ENCODE data around the gene TXNL4A.
A peak's percentile ranks its signal among the peaks of the same experiment; 100 is the strongest.

Gene TXNL4A

GRCh38 chr18:79991494-79991893 lies 3.1 kb upstream of the TXNL4A start:
- DNase-seq: no peak

DNA sequence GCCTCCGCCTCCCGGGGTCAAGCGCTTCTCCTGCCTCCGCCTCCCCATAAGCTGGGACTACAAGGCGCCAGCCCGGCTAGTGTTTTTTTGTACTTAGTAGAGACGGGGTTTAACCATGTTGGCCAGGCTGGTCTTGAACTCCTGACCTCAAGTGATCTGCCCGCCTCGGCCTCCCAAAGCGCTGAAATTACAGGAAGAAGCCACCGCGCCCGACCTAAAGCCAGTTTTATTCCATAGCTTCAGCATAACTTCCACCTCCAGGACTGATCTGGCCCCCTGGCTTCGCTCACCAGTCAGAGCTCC lies 783 bp upstream of the TXNL4A start:
- DNase-seq: peak; percentile 35 to 51

DNA sequence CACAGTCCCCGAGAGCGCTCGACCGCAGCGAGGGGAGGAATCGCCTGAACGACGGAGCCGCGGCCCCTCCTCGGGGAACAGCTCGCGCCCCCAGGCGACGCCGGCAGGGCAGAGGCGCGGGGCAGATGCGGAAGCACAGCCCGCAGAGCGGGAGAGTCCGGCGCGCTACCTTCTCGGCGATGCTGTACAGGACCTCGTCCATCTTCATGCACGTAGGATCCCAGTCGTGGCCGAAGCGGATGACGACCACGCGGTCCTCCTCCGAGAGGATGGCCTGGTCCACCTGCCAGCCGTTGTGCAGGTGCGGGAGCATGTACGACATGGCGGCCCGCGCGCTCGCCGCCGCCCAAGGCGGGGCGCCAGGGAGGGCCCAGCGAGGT lies 302 bp downstream of the TXNL4A start:
- DNase-seq: peak; percentile 60 to 65

DNA sequence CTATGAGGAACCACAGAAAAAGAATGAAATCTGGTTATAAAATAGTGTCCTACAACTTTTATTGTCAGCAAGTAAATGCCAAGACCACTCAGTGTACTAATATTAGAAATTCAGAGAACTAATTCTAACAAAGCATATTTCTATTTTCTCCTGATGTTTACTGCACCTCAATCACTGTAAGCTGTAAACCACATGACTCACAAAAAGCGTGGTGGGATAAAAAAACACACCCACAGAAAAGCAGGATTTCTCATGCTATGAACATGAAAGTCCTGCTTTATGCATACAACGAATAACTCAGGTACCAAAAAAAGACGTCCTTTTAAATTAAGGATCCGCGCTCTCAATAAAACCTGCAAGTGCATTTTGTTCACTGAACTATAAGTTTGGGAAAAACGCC lies 797 bp downstream of the TXNL4A start:
- DNase-seq: no peak

DNA sequence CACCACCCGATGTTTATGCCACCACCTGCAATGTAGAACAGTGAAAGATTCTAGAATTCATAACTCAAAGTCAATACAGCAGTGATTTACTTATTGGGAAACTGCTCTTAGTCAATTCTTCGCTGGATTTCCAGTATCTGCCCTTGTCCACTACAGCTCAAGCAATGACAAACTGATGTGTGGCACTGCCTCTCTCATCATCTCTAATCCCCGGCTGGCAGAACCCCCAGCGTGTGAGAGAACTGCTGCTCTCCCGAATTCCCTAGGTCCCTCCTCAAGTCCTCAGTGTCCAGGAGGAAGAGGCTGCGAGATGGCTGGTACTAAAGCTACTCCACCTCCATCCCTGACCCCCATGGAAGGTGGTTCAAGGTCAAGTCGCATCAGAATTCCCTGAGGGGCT lies 1.6 kb downstream of the TXNL4A start:
- DNase-seq: no peak

GRCh38 chr18:79985172-79985571 lies 3.2 kb downstream of the TXNL4A start:
- no peak for DNase-seq

DNA sequence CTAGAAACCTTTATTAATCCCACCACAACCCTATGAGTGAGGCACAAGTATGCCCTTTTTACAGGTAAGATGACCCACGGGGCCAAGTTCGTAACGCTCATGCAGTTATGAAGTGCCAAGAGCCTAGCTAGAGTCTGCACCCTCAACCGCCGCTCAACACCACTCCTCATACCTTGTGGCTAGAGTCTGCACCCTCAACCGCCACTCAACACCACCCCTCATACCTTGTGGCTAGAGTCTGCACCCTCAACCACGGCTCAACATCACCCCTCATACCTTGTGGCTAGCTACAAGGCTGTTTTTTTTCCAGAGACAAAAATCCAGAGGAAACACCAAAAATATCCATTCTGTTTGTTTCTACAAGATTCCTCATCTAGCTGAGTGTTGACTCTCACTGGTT lies 4.6 kb downstream of the TXNL4A start:
- no peak for DNase-seq

- no peak for DNase-seq
Observed at GRCh38 chr18:79983253-79983652, 5.1 kb downstream of the TXNL4A start.

GRCh38 chr18:79982736-79983135 lies 5.6 kb downstream of the TXNL4A start:
- peak; percentile 37 to 46 for DNase-seq

GRCh38 chr18:79980585-79980984 lies 7.8 kb downstream of the TXNL4A start:
- no peak for DNase-seq

DNA sequence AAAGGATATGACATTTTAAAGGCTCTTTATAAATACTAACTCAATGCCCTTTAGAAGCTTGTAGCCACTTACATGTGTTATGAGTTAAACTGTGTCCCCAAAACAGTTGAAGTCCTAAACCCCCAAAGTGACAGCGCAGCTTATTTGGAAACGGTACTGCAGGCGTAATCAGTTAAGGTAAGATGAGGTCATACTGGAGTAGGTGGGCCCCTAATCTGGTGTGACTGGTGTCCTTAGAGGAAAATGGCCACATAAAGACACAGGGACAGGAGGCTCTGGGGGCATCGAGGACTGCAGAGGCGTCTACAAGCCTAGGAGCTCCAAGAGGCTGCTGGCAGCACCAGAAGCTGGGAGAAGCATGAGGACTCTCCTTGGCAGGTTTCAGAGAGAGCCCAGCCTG lies 8.5 kb downstream of the TXNL4A start:
- no peak for DNase-seq

GRCh38 chr18:79975985-79976680 lies 12.2 kb downstream of the TXNL4A start:
- no peak for DNase-seq

GRCh38 chr18:79975043-79975442 lies 13.3 kb downstream of the TXNL4A start:
- no peak for DNase-seq

- no peak for DNase-seq
Observed at GRCh38 chr18:79974025-79974654, 14.2 kb downstream of the TXNL4A start.

- no peak for DNase-seq
Observed at GRCh38 chr18:79973517-79973916, 14.8 kb downstream of the TXNL4A start.

DNA sequence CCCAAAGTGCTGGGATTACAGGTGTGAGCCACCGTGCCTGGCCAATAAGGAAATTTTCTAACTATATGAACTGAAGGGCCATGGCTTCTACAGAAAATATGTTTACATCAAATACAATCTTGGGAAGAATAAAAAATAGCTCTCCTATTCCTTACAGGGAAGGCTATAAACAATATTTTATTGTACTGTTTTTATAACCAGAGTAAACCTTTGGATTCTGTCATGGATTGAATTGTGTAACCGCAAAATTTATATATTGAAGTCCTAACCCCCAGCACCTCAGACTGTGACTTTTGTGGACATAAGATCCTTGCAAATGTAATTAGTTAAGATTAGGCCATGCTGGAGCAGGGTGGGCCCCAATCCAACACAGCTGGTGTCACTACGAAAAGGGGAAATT lies 15.6 kb downstream of the TXNL4A start:
- no peak for DNase-seq

DNA sequence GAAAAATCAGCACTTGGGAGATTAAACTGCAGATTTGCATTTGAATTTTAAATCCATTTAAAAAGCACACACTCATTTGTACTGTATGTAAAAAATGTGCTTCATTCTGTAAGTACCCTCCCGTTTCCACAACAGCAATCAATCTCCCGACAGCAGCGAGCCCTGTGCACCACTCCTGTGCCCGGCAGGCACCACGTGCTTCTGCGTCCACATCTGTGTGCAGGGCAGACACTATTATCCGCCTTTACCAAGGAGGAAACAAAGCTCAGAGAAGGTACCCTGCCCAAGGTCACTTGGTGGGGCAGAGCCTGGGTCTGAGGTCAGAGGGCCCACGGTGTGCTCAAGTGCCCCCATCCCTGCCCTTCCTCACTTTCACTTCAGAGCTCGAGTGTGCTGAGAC lies 16.4 kb downstream of the TXNL4A start:
- DNase-seq: no peak

DNA sequence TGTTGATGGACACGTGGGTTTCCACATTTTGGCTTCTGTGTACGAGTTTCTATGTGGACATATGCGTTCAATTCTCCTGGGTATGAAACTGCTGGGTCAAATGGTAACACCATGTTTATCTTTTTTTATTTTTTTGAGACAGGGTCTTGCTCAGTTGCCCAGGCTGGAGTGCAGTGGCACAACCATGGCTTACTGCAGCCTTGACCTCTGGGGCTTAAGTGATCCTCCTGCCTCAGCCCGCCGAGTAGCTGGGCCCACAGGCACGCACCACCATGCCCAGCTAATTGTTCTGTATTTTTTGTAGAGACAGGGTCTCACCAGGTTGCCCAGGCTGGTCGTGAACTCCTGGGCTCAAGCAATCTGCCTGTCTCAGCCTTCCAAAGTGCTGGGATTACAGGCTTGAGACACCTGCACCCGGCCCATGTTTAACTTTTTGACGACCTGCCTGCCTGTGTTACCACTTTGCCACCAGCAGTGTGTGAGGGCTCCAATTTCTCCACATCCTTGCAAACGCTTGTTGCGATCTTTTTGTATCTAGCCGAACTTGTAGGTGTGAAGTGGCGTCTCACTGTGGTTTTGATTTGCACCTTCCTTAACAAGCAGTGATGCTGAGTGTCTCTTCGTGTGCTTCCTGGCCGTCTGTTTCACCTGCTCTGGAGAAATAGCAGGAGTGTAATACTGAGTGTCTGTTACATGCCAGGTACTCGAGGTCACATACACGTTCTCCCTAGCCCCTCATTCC lies 17.0 kb downstream of the TXNL4A start:
- DNase-seq: no peak

DNA sequence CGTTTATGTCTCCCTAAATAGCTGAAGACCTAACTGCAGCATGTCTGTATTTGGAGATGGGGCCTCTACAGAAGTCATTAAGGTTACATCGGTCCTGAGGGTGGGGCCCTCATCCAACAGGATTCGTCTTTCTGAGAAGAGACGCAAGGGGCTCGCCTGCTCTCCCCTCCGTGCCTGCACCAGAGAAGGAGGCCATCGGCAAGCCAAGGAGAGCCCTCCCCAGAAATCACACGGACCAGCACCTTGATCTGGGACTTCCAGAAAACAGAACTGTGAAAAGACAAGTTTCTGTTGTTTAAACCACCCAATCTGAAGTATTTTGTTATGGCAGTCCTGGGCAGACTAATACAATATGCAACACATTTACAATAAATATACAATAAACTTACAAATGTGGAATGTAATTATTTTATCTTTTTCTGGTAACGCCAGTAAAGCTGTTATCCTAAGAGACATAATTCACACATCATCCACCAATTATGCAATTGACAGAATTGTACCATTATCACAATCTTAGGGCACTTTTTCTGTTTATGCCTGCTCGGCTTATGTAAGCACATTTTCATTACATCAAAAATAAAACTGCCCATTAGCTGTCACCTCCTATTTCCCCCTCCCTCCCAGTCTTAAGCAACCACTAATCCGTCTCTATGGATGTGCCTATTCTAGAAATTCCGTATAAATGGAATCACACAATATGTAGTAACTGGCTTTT lies 17.8 kb downstream of the TXNL4A start:
- no peak for DNase-seq

DNA sequence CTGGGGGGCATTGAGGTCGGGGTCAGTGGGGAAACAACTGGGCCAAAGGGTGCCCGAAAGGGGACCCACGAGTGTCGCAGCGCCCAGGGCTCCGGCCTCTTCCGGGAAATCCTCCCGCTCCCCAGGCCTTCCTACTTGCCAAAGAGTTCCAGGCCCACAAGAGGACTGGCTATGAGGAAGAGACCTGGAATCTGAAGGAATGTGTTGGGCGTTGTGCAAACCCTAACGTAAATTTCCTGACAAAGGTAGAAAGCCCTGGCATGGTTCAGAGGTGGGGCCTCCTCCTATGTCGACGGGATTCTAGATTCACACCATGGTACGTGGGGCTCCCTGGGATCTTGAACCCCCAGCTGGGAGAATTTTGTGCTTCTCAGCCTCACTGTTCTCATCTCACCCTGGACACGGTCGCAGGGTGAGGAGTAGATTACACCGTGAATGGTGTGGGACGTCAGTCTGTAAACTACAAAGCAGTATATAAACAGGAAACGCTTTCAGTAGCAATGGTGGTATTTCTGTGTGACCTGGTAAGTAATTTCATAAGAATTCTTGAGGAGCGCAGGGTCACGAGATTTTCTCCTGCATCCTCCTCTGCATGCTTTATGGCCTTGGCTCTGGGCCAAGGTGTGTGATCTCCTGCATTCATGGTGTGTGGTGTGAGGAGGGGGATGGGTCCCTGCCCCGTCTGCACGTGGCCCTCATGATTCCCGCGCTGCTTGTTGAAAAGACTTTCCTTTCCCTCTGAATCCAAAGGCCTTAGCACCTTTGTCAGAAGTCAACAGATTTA lies 23.1 kb downstream of the TXNL4A start:
- peak; percentile 48 to 51 for DNase-seq

GRCh38 chr18:79964330-79965118 lies 23.8 kb downstream of the TXNL4A start, which contains the start of gene HSBP1L1:
Gene HSBP1L1, plus strand, starts transcription at chr18:79964643. Its CDS starts 93 bp downstream, at chr18:79964736.
- peak; percentile 53 to 56 for DNase-seq

All from Kasumi-1 (cell line).